ENCODE results near the gene GNG2.
"Not testable (repeated sequence)": the region's sequence is repeated elsewhere in the genome, so short reads cannot be mapped to it uniquely, and the experiment has no call there.

GNG2 gene

DNA sequence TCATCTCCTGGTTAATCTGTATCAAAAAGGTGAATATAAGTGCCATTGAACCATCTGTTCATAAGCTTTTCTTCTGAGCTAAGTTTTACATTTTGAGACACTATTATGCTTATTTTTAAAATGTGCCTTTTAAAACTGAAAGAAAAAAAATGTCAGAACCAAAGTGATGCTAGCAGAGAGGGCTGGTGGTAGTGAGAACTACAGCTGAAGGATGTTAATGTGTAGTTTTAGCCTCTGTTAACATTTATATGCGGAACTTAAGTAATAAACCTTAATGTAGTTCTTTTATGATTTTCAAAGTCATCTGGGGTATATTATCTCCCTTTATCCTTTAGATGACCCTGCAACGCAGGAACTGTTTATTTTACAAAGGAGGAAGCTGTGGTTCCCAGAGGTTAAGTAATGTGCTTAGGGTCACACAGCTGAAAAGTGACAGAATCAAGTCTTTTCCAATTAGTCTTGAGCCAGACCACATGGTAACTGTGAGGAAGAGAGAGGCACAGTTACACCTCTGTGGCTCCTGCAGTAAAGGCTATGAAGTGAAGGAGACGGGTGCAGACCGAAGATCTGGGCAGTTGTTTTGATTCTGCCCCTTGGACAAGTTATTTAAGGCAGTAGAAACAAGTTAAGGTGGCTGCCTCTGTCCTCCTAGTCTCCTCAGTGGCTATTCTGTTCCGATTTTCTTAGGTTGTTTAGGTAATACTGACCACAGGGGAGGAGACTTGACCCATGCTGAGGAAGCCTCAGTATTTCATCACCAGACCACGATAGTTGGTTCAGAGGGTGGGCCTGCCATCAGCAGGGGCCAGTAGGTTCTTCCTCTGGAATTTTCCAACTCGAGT is 23.9 kb downstream of the GNG2 start:
- peak; percentile 29 for DNase-seq

DNA sequence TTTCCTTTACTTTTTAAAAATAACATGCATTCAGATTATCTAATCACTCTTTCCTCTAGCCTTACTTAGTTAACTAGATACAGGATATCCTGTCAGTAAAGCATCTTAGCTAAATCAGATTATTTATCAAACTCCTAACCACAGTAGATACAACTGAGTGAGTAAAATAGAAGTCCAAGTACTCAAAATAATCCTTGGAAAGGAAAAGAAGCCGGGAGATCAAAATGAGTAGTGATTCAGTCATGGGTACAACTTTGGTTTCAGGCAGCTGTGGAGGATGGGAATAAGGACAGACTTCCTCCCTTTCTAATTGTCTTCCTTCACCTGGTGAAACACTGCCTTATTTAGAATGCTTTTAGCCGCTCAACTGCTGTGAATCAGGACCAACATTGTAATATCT is 29.4 kb downstream of the GNG2 start:
- DNase-seq: no peak

DNA sequence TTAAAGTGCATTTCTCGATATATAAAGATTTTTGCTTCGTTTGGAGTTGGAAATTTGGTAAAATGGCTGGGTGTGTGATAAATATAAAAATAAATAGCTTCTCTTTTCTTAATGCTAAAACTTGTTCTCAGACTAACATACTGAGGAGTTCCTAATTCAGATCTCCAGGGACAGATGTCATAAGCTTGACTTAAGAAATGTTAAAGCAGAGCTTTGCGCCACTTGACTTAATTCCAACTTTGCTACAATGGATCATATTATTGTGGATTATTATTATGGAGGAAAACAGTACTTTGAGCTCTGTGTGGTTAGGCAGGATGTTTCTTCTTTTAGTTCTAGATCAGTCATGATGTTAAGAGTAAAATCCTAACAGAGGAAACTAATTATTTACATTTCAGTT is 33.8 kb downstream of the GNG2 start:
- no peak for DNase-seq

DNA sequence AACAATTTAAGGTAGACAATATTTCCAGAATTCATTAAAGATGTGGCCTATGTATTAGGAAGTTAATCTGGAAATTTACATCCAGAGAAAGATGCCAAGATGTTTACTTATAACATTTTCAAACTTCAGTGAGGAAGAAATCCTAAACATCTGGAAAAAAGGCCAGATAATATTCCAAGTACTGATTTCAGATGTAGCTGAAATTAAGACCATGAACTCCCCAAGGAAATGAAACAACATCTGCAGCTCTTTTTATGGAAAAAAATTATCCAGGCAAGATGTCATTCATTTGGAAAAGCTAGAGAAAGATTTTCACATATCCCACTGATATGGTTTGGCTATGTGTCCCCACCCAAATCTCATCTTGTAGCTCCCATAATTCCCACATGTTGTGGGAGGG is 35.0 kb downstream of the GNG2 start:
- DNase-seq: no peak

DNA sequence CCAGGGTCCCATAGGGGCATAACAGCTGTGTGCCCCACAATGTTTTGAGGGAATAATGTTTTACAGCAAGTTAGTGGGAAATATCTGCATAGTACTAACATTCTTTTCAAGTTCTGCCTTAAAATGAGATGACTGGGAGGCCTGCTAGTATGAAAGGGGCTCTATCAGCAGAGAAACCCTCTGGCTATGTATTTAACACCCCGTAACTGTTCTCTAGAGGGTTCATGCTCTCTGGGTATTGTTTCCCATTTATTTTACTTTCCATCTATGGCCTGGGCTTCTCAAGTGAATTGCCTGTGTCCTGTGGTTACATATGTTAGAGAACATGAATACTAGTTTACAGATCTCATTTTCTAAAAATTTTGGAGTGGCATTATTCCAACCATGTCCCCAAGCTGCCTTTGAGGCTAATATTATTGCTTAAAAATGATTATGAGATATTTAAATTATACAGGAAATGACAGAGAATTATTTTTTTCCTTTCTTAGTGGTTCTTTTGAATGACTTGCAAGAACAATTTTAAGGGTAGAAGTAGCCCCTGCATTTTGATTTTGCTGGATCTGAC is 37.5 kb downstream of the GNG2 start:
- DNase-seq: no peak

DNA sequence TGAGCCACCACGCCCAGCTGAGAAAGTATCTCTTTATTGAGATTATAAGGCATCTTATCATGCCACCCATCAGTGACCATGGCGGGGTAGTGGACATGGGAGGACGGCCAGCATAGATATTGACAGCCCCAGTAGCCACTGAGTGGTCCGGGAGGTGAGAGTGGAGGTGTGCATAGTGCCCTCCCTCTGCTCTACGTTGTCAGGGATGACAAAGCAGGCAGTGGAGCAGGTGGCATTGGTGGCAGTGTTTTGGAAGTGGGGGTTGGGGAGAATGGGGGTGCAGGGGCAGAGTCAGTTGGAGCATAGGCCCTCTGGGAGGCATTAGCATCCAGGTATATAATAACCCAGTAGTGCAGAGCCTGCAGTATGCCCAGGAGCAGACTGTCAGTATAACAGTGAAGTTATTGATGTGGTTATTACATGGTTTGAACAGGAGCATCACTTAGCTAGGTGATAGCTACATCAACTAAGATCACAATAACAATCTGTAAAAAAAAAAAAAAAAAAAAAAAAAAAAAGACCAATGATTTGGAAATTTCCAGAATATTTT is 41.1 kb downstream of the GNG2 start:
- DNase-seq: no peak

DNA sequence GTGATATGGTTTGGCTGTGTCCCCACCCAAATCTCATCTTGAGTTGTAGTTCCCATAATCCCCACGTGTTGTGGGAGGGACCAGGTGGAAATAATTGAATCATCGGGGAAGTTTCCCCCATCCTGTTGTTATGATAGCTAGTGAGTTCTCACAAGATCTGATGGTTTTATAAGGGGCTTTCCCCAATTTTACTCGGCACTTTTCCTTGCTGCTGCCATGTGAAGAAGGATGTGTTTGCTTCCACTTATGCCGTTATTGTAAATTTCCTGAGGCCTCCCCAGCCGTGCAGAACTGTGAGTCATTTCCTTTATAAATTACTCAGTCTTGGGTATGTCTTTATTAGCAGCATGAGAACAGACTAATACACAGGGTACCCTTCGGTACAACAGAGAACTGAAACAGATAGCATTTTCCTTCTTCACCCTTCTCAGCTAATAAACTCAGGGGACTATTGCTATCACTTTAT is 45.3 kb downstream of the GNG2 start:
- not testable (repeated sequence) for DNase-seq

DNA sequence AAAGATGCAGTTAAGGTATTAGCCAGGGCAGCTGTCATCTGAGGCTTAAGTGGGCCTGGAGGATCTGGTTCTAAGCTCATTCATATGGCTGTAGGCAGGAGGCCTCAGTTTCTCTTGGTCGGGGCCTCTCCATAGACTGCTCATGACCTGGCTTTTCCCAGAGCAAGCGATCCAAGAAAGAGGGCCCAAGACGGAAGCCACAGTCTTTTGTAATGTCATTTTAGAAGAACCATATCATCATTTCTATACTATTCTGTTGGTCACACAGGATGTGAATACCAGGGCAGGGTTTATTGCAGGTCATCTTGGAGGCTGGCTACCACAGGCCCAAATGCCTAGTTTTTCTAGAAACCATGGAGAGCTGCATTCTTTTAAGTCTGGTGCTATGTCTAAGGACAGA is 47.7 kb downstream of the GNG2 start:
- no peak for DNase-seq

DNA sequence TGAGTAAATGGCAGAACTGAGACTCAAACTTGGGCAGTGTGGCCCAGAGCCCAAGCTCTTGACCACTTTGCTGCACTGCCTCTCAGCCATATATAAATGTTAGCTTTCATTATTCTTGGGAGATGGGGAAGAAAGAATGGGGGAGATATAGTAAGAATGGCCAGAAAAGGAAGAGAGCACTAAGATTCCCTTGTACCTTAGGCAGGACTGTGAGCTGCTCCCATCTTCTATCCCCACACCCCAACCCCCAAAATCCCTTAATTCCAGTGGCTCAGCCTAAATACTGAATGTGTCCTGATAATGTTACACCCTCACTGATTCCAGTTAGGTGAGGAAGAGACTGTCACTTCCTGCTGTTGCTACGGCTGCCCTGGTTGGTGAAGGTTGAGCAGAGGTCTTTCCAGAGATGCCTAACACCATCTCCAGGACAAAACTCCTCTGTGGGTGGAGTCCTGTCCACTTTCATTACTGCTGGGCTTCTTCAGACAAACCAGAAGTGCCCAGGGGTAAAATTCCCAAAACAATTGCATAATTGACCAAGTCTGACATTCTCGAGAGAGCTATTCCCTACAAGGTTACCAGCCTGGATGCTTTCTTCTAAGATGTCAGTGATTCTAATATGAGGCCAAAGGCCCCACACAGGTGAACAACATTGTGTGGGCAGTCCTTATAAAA is 51.8 kb downstream of the GNG2 start:
- no peak for DNase-seq

DNA sequence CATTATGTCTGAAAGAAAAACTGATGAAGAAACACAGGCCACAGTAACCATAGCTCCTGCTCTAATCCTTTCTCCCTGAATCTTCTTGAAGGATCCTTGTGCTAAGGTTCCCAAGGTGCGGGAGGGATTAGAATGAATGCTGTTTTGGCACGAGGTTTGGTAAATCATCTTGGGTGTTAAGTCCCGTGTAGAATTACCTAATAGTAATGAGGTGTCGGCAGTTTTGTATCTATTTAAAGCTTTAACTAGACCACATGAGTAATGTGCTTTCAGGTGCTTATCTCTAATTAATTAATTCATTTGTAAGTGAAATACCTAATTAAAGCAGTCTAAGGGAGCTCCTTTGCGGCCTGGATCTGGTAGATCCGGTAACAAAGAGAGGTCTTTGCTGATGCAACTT is 53.9 kb downstream of the GNG2 start:
- DNase-seq: no peak

DNA sequence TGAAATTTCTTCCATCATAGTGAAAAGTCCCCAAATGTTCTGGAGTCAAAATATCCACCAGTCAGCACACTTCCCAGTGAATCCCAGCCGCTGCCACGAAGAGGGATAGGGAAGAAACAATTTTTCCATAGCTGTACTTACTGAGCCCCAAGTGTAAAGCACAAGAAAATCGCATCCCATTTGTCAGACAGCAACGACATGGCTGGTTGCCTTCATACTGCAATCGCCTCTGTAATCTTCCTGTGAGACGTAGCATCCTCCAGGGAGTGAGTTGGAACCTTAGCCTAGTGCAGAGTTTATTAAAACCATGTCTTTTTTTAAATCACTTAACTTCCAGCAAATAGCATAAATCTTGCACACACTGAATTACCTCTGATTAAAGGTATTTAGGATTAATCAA is 56.8 kb downstream of the GNG2 start:
- DNase-seq: no peak

DNA sequence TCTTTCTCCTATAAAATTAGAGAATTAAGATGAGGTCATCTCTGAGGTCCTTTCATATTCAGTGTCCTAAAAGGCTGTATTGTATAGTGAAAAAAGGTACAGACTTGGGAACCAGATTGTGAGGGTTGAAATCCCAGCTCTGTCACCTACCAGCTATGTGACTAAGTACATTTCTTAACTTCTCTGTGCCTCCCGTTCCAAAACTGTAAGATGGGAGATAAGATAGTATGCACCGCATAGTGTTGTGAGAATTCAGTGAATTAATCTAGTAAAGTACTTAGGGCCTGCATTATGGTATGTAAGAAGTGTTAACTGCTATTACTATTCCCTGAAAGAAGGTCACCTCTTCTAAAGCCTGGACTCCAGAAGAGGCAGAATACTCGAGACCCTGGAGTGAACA is 60.6 kb downstream of the GNG2 start:
- DNase-seq: no peak

DNA sequence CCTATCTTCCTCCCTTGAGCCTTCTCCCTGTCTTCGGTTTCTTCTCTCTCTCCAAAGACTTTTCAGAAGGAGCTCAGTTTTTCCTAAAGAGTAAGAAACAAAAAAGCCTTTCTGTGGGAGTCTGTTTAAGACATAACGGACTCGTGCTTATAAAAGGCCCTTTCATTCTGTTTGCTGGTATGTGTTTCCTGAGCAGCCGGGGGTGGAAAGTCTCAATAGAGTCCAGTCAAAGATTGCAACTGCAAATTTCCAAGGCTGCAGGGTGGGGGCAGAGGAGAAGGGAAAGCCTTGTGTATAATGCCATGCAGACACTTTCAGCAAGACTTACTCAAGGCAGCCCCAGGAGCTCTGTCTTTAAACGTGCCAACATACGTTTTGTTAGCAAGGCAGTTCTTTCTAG is 62.2 kb downstream of the GNG2 start:
- DNase-seq: peak; percentile 4

DNA sequence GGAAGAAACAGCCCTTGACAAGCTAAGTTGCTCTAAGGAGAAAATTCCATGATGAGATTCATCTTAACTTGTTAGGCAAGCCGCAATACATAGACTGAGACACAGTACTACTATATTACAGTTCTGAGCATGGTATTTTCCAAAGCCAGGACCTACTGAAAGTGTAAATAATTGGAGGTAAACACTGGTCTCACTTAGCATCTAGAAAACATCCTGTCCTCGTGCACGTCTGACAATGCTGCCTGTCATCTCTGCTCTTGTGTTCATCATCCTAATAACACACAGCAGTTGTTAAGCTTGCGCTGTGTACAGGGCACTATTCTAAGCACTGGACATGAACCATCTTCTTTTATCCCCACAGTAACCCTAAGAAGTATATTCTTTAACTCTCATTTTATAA is 64.2 kb downstream of the GNG2 start:
- DNase-seq: no peak

DNA sequence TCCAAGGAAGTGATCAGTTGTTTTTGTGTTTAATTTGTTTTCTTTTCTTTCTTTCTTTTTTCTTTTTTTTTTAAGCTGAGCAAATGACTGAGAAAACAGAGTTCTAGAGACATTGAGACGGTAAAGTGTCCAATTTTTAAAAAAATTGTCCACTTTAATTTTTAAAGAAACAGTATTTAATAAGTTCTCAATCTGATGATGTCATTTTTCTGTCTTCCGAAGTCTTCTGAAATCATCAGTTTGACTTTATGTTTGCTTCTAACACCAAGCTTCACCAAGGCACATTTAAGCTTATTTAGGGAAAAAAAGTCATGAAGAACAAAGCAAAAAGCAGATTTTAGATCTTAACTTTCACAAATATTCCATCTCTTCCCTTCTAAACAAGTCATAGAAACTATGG is 65.6 kb downstream of the GNG2 start:
- no peak for DNase-seq

DNA sequence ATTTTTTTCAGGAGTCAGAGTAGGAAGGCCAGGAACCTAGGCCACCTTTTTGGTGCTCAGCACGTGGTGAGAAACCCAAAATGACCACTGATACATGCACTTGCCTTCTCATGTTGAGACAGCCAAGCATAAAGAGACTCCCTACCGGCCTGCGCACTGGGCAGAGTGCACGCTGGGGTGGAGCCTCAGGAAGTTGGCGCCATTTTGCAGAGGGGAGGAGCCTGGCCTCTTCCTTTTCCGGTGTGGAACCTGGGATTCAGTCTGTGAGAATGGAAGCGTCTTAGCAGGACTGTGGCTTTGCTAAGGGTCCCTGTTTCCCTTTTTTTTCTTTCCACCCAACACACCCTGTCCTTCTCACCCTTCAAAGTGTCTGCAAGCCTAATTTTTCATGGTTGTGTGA is 66.0 kb downstream of the GNG2 start:
- no peak for DNase-seq

DNA sequence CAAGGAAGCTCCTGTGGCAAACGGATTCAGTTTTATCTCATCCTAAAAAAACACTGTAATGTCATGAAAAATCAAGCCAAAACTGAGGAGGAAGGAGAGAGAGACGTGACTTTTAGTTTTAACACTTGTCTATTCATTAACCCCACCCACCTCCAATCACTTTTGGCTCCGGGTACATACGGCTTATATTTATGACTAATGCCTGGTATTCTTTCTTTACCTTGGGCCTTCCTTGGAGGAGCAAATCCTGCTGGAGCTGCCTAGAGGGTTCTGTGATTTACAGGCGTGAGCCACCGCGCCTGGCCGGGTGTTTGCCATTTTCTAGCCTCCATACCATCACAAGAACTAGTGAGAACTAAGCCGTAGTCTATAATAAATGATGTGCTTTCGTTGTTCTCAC is 68.2 kb downstream of the GNG2 start:
- DNase-seq: no peak

DNA sequence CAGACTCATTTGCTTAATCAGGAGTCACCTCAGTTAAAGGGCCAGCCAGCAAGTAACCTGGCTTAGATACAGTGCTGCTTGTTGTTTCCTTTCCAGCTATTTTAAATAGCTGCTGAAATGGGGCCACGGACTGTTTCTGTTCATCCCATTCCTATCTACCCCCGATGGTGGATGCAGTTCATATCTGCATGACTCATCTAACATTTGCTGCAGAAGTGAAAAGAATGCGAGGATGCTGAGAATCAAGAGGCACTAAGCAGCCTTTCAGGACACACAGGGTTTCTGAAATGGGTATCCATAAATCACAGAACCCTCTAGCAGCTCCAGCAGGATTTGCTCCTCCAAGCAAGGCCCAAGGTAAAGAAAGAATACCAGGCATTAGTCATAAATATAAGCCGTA is 68.8 kb downstream of the GNG2 start:
- no peak for DNase-seq

DNA sequence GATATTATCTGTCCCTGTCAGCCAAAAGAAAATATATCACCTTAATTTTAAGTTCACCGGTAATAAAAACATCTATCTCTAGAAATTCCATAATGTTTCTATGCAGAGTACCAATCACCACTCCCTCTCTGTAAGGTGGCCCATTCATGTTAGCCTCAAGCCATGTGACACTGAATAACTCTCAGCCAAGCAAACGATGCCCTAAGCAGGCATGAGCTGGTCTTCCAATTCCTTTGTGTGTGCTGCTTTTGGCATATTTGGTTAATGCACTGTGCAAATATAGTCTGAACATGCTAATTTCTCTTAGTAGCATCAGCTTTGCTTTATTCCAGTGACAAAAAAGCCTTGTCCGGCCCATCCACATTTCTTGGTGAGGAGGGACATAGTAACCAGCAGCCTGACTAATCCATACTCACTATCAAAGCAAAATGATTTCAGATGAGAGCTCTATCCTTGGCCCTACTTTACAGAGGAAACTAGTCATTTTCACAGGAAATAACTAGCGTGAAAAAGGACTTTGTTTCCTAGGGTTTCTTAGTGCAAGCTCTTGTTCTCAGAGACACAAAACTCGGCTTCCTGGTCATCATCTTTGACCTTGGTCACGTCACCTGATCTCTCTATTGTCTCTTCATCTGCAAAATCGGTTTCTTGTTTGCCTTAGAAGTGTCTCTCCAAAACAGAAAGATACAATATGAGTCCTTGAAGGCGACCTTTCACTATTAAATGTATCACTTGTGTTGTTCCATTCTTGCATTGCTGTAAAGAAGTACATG is 69.7 kb downstream of the GNG2 start:
- DNase-seq: no peak

DNA sequence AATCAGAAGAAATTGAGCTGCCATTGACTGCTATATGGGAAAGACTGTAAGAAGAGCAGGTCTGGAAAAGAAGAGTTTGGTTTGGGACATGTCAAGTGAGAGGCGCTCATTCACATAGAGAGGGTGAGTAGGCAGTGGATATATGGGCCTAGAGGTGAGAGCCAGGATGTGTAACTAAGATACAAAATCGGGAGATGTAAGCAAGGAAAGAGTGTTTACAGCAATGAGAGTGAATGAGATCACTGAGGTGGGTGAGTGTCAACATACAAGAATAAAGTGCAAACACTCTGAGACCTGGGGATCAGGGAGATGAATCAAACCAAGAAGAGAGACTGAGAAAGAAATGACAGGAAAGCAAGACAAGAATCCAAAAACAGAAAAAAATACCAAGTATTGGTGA is 70.9 kb downstream of the GNG2 start:
- DNase-seq: no peak

DNA sequence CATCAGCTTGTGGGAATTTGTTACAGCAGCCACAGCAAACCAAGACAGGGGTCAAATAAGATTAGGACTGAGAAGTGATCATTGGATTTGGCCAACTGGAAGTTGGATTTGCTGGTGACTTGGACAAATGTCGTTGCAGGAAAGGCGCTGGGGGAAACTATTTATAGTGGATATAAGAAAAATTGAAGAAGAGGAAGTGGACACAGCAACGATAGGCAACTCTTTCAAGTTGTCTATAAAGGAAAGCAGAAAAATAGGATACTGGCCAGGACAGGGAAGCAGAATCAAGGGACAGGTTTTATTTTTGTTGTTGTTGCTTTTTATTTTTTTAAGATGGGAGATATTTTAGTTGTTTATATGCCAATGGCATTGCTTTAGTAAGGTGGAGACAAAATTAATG is 72.8 kb downstream of the GNG2 start:
- DNase-seq: no peak

DNA sequence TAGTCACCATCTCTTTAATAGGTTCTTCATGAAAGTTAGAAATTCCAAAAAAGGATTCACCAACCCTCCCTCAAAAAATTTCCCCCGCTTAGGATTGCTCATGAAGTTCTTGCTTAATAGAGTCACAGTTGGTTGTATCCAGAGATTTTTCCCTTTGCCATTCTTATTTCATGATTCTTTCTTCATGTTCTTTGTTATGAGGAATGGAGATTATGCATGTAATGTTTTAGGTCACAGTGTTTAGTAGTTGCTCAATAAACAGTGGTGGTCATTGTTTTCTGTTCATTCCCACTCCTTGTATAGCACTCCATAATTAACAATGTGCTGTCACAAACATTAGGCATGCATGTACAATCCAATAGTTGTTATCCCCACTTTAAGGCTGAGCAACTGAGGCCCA is 77.7 kb downstream of the GNG2 start:
- DNase-seq: no peak

DNA sequence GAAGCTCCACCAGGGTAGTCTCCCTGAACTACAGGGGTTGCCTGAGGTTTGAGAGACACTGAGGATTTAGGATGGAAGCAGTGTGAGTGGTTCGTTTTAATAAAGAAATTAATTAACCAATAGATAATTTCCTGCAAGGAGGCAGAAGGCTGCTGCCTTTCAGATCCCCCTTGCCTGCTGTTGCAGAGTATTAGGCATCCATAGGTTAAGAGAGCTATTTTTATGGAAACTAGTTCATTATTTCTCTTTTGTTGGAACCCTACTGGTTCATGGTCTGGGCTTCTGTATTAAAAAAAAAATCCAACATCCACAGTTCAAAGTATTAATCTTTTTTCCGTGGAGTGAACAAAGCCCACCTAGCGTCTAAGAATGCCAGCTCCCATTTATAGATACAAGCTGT is 78.4 kb downstream of the GNG2 start:
- no peak for DNase-seq
